A549 (cell line): ENCODE measurements around the gene RGS9BP. TPM values are rescaled to one million over a fixed set of nuclear protein-coding genes. Genes with fewer than 3 reads are reported as not detected.
A peak's percentile ranks its signal among the peaks of the same experiment; 100 is the strongest.

Experiments used
- ATAC-seq, 2 experiments: fragments of 200-7000 bp in 1 of 2; fragments of >200 bp in 1 of 2; cut with Nextera tagmentation in 1 of 2; cut with Tn5 transposase in 1 of 2; 3 replicates each; pipeline versions ENCODE4 v1.8.0 to v1.9.1; 2018 to 2020; ENCODE audit warnings: mild to moderate bottlenecking in 1 of 2, moderate library complexity in 1 of 2
- CTCF ChIA-PET: fragments of 300-600 bp; sonication (Branson Sonifier 250); formaldehyde crosslinking; extraction: SDS; loops from one replicate; lab custom pipeline; 2021; ENCODE audit warnings: antibody characterized with exemption, inconsistent platforms; lab: Yijun Ruan, JAX
- POLR2A ChIA-PET: fragments of 350-600 bp; formaldehyde crosslinking; extraction: SDS; loops from one replicate; lab custom pipeline; 2021; ENCODE audit warnings: antibody characterized with exemption, inconsistent platforms; lab: Yijun Ruan, JAX
- DNase-seq, 2 experiments: peaks; one replicate each; pipeline versions ENCODE4 v3.0.0 to v3.0.0-alpha.2; 2011 to 2016; ENCODE audit warnings: low read depth in 1 of 2, low spot score in 1 of 2
- FAIRE-seq: peaks from 2 replicates; lab custom pipeline; 2011; peaks lifted over from hg19 to GRCh38; lab: Jason Lieb, UNC
- H3K27ac ChIP-seq, 2 experiments: fragments of >200 bp; sonication (Bioruptor Twin); formaldehyde crosslinking; 3 replicates each; pipeline ENCODE4 v1.5.1; 2016 to 2017
- H3K4me1 ChIP-seq: fragments of >200 bp; sonication (Bioruptor Twin); formaldehyde crosslinking; 3 replicates; pipeline ENCODE4 v1.6.1; 2016
- H3K4me2 ChIP-seq: fragments of >200 bp; sonication (Bioruptor Twin); formaldehyde crosslinking; 3 replicates; pipeline ENCODE4 v1.6.1; 2016
- H3K4me3 ChIP-seq: fragments of >200 bp; sonication (Bioruptor Twin); formaldehyde crosslinking; 3 replicates; pipeline ENCODE4 v1.5.1; 2016
- H3K9me3 ChIP-seq: fragments of >200 bp; sonication (Bioruptor Twin); formaldehyde crosslinking; 3 replicates; pipeline ENCODE4 v1.6.1; 2016
- BHLHE40 ChIP-seq: IDR thresholded peaks from 2 replicates; pipeline ENCODE4 v1.6.1; 2012; ENCODE audit warnings: low read depth, low read length, inconsistent platforms
- CEBPB ChIP-seq, 2 experiments: fragments of >200 bp in 1 of 2; sonication (Bioruptor Twin) in 1 of 2; formaldehyde crosslinking in 1 of 2; IDR thresholded peaks; 2 replicates each; pipeline ENCODE4 v1.6.1; 2012 to 2016
- CHD2 ChIP-seq: fragments of 150-350 bp; IDR thresholded peaks from 2 replicates; pipeline ENCODE4 v1.6.1; 2014; ENCODE audit warnings: low read length; ENCODE audit not compliant: partially characterized antibody
- EHF ChIP-seq: fragments of 250-450 bp; sonication (Bioruptor Pico); IDR thresholded peaks from 2 replicates; pipeline ENCODE4 v1.5.0; 2020; ENCODE audit warnings: mild to moderate bottlenecking
- EP300 ChIP-seq, 2 experiments: fragments of >200 bp; sonication (Bioruptor Twin); formaldehyde crosslinking; IDR thresholded peaks; 2 replicates in 1 of 2; 3 replicates in 1 of 2; pipeline ENCODE4 v1.6.1; 2016 to 2017
- FOSB ChIP-seq: fragments of 250-450 bp; sonication (Bioruptor Pico); IDR thresholded peaks from 2 replicates; pipeline ENCODE4 v1.5.0; 2020; ENCODE audit warnings: mild to moderate bottlenecking, moderate library complexity
- FOSL2 ChIP-seq, 2 experiments: fragments of 450-650 bp in 1 of 2; fragments of >200 bp in 1 of 2; sonication (Bioruptor Twin) in 1 of 2; formaldehyde crosslinking; IDR thresholded peaks; 2 replicates each; pipeline versions ENCODE4 v1.5.0 to v1.6.1; 2016 to 2020; ENCODE audit warnings: mild to moderate bottlenecking in 1 of 2, moderate library complexity in 1 of 2
- FOXS1 ChIP-seq: fragments of 250-450 bp; sonication (Bioruptor Pico); IDR thresholded peaks from 2 replicates; pipeline ENCODE4 v1.5.0; 2020; ENCODE audit warnings: mild to moderate bottlenecking, moderate library complexity
- GATA3 ChIP-seq: IDR thresholded peaks from 2 replicates; pipeline ENCODE4 v1.6.1; 2012; ENCODE audit warnings: borderline replicate concordance
- HDAC2 ChIP-seq: fragments of 200-600 bp; sonication (generic); IDR thresholded peaks from 2 replicates; pipeline ENCODE4 v1.6.1; 2016
- HOXA7 ChIP-seq: fragments of 250-450 bp; sonication (Bioruptor Pico); IDR thresholded peaks from 2 replicates; pipeline ENCODE4 v1.5.0; 2020; ENCODE audit warnings: mild to moderate bottlenecking, moderate library complexity
- HOXB13 ChIP-seq: fragments of 250-450 bp; sonication (Bioruptor Pico); IDR thresholded peaks from 2 replicates; pipeline ENCODE4 v1.5.0; 2020; ENCODE audit warnings: low read depth, mild to moderate bottlenecking, moderate library complexity
- JUN ChIP-seq, 2 experiments: fragments of >200 bp; sonication (Bioruptor Twin); formaldehyde crosslinking; IDR thresholded peaks; 2 replicates in 1 of 2; 3 replicates in 1 of 2; pipeline ENCODE4 v1.6.1; 2016 to 2017
- MAZ ChIP-seq: fragments of 150-350 bp; IDR thresholded peaks from 2 replicates; pipeline ENCODE4 v1.6.1; 2014; ENCODE audit warnings: antibody characterized with exemption, low read depth, low read length, borderline replicate concordance
- MYC ChIP-seq: IDR thresholded peaks from 2 replicates; pipeline ENCODE4 v1.6.1; 2012; ENCODE audit warnings: mild to moderate bottlenecking, inconsistent platforms, low read length, improper control_type of control experiment, borderline replicate concordance
- NFE2L2 ChIP-seq: fragments of 150-350 bp; conservative IDR thresholded peaks from 2 replicates; pipeline ENCODE4 v1.6.1; 2014; ENCODE audit warnings: low read length
- NPAS2 ChIP-seq: fragments of 250-450 bp; sonication (Bioruptor Pico); IDR thresholded peaks from 2 replicates; pipeline ENCODE4 v1.8.0; 2022; ENCODE audit warnings: mild to moderate bottlenecking, moderate library complexity, borderline replicate concordance
- PHF8 ChIP-seq: fragments of 200-600 bp; sonication (generic); IDR thresholded peaks from 2 replicates; pipeline ENCODE4 v1.6.1; 2016; ENCODE audit warnings: low read depth, mild to moderate bottlenecking, antibody characterized with exemption, moderate library complexity, borderline replicate concordance
- POLR2A ChIP-seq: IDR thresholded peaks from 2 replicates; pipeline ENCODE4 v1.6.1; 2012; ENCODE audit warnings: mild to moderate bottlenecking, low read length
- RAD21 ChIP-seq, 2 experiments: fragments of >200 bp in 1 of 2; sonication (Bioruptor Twin) in 1 of 2; formaldehyde crosslinking in 1 of 2; IDR thresholded peaks in 1 of 2; conservative IDR thresholded peaks in 1 of 2; 2 replicates in 1 of 2; 3 replicates in 1 of 2; pipeline ENCODE4 v1.6.1; 2012 to 2018; ENCODE audit warnings: inconsistent platforms in 1 of 2
- RCOR1 ChIP-seq: fragments of 150-350 bp; IDR thresholded peaks from 2 replicates; pipeline ENCODE4 v1.6.1; 2014; ENCODE audit warnings: antibody characterized with exemption, low read length, low read depth
- RNF2 ChIP-seq: fragments of 200-600 bp; sonication (generic); IDR thresholded peaks from 2 replicates; pipeline ENCODE4 v1.6.1; 2016; ENCODE audit warnings: low read depth, mild to moderate bottlenecking, antibody characterized with exemption, moderate library complexity, borderline replicate concordance
- SREBF2 ChIP-seq: fragments of 450-650 bp; IDR thresholded peaks from 2 replicates; pipeline ENCODE4 v1.6.1; 2014; ENCODE audit warnings: mild to moderate bottlenecking, moderate library complexity
- TP53 ChIP-seq: fragments of 250-450 bp; sonication (Bioruptor Pico); IDR thresholded peaks from 2 replicates; pipeline ENCODE4 v1.5.0; 2021; ENCODE audit warnings: mild to moderate bottlenecking, moderate library complexity
- ZFP36 ChIP-seq: fragments of 450-650 bp; IDR thresholded peaks from 2 replicates; pipeline ENCODE4 v1.6.1; 2014; ENCODE audit warnings: borderline replicate concordance; ENCODE audit not compliant: partially characterized antibody
- ZNF302 ChIP-seq: fragments of 250-450 bp; sonication (Bioruptor Pico); IDR thresholded peaks from 2 replicates; pipeline ENCODE4 v1.9.0; 2021; ENCODE audit warnings: inconsistent platforms, mild to moderate bottlenecking, moderate library complexity
- ZSCAN20 ChIP-seq: fragments of 250-450 bp; sonication (Bioruptor Pico); IDR thresholded peaks from 2 replicates; pipeline ENCODE4 v1.8.0; 2022; ENCODE audit warnings: mild to moderate bottlenecking, moderate library complexity
- WGBS: methylation state at CpG from one replicate; pipeline ENCODE4 v1.1.6; 2017; ENCODE audit errors: missing lambda C conversion rate; 5-methylcytosine and 5-hydroxymethylcytosine counted together
- polyA plus RNA-seq, 4 experiments: library from polyadenylated mRNA; depleted of rRNA in 3 of 4; stranded (reverse); fragments of >200 nt; fragmentation: RNase III in 1 of 4; extraction: RNeasy Plus Mini Kit Qiagen cat#74134 plus additional on column Dnase treatment in 1 of 4; gene quantifications; 2 replicates in 3 of 4; 3 replicates in 1 of 4; pipeline ENCODE4 v1.2.3, GENCODE V29; 2011 to 2017
- TF ChIP-seq, protein P1 (sequence below): fragments of 450-650 bp; IDR thresholded peaks from 2 replicates; pipeline ENCODE4 v1.6.1; 2014; ENCODE audit warnings: antibody characterized with exemption
- TF ChIP-seq, protein P2 (sequence below): IDR thresholded peaks from 2 replicates; pipeline ENCODE4 v1.6.1; 2012
- TF ChIP-seq, protein P3 (sequence below): fragments of >200 bp; sonication (Bioruptor Twin); formaldehyde crosslinking; IDR thresholded peaks from 2 replicates; pipeline ENCODE4 v1.6.1; 2016
- TF ChIP-seq, protein P4 (sequence below): IDR thresholded peaks from 2 replicates; pipeline ENCODE4 v1.6.1; 2012
- TF ChIP-seq, protein P5 (sequence below): fragments of >200 bp; sonication (Bioruptor Twin); formaldehyde crosslinking; IDR thresholded peaks from 3 replicates; pipeline ENCODE4 v1.5.1; 2016
- TF ChIP-seq, protein P6 (sequence below): fragments of 200-600 bp; sonication (generic); IDR thresholded peaks from 2 replicates; pipeline ENCODE4 v1.6.1; 2016; ENCODE audit warnings: antibody characterized with exemption, mild to moderate bottlenecking, moderate library complexity

Gene RGS9BP
- polyA plus RNA-seq, 2 of the 4 experiments (the other 2 are of a cell fraction): 0.17 to 0.41 TPM

DNA sequence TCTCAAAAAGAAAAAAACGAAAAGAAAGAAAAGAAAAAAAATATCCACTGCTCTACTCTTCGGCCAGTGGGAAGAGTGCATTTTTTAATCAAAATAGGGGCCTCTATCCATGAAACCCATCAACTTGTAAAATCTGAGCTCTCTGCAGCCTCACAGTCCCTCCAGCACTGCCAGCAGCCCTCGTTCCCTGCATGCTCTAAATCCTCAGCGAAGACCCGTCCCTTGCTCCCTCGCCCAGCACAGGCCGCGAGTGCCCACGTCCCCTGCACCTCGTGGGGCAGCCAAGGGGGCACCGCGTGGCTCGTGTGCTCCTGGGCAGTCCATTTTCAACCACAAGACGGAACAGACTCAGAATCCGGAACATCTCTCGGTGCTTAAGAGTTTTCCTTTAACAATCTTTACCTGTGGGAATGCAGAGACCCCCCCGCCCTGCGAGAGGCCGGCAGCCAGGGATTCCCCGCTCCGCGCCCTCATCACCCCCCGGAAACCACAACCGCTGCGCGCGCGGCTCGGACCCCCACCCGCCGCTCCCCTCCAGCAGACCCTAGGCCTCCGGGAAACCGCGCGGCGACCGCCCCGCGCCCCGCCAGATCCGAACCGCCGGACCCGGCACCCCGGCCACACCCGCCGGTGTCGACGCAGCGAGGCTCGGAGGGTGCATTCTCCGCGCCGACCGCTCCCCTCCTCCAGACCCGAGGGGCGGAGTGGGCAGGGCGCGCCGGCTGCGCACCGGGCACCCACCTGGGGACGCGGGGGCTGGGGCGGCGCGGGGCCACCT is 1.3 kb upstream of the RGS9BP start:
- WGBS: 4% methylated on average over 38 of the region's 67 CpGs
- H3K4me1 ChIP-seq: peaks cover 24% of the 10 kb centered on the region
- H3K4me3 ChIP-seq: peak overlapping the region; percentile 84
- H3K27ac ChIP-seq: peak overlapping the region; percentile 82 to 88
- ATAC-seq (peak in 1 of 2 experiments; percentile 26; a peak in 2 of 6 replicates), FAIRE-seq (no peak), DNase-seq (no peak)
- peak overlapping the region; percentile 85 for H3K4me2 ChIP-seq
- ChIA-PET CTCF (interaction anchor here (0.7 to 1.4 kb wide), 9 partner anchors 14 to 510 kb away, joined by 3 to 5 read pairs (median 3); partner anchors contain the start of gene NUDT19), POLR2A (interaction anchor here (0.5 to 2.2 kb wide), 8 partner anchors 12 to 503 kb away, joined by 3 to 24 read pairs (median 4); partner anchors contain the start of genes DPY19L3, NUDT19, PDCD5 and RHPN2)
- no peaks in the 10 kb centered on the region; the same call in 2 of the 3 replicates for H3K9me3 ChIP-seq
- peak; percentile 10; the same call in 1 of the 2 replicates for TF ChIP-seq HOXB13 (CRISPR knock-in tag)
- TF ChIP-seq NPAS2: no peak
- TF ChIP-seq, protein P1, sequence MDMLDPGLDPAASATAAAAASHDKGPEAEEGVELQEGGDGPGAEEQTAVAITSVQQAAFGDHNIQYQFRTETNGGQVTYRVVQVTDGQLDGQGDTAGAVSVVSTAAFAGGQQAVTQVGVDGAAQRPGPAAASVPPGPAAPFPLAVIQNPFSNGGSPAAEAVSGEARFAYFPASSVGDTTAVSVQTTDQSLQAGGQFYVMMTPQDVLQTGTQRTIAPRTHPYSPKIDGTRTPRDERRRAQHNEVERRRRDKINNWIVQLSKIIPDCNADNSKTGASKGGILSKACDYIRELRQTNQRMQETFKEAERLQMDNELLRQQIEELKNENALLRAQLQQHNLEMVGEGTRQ: no peak
- TF ChIP-seq RCOR1: no peak
- TF ChIP-seq NFE2L2: no peak
- TF ChIP-seq ZNF302 (CRISPR knock-in tag): no peak
- TF ChIP-seq HDAC2: no peak
- TF ChIP-seq PHF8: 0 out of 2 replicates have a peak, but pooled peaks have one; percentile 60
- TF ChIP-seq EP300 (IDR thresholded peaks at IDR 0.05): no peak
- no peak for TF ChIP-seq HOXA7
- TF ChIP-seq BHLHE40: no peak
- 0 out of 2 replicates have a peak, but pooled peaks have one; percentile 52 for TF ChIP-seq TP53 (CRISPR knock-in tag)
- TF ChIP-seq MYC: 0 out of 2 replicates have a peak, but pooled peaks have one; percentile 9
- TF ChIP-seq MAZ: no peak
- TF ChIP-seq, protein P2, sequence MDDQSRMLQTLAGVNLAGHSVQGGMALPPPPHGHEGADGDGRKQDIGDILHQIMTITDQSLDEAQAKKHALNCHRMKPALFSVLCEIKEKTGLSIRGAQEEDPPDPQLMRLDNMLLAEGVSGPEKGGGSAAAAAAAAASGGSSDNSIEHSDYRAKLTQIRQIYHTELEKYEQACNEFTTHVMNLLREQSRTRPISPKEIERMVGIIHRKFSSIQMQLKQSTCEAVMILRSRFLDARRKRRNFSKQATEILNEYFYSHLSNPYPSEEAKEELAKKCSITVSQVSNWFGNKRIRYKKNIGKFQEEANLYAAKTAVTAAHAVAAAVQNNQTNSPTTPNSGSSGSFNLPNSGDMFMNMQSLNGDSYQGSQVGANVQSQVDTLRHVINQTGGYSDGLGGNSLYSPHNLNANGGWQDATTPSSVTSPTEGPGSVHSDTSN: no peak
- TF ChIP-seq RAD21 (conservative IDR thresholded peaks at IDR 0.05 in 1 of 2, IDR thresholded peaks at IDR 0.05 in 1 of 2): no peak
- TF ChIP-seq FOXS1 (CRISPR knock-in tag): no peak
- TF ChIP-seq ZSCAN20 (CRISPR knock-in tag): no peak
- TF ChIP-seq GATA3: no peak
- no peak for TF ChIP-seq CHD2
- no peak for TF ChIP-seq FOSB (CRISPR knock-in tag)
- TF ChIP-seq, protein P3, sequence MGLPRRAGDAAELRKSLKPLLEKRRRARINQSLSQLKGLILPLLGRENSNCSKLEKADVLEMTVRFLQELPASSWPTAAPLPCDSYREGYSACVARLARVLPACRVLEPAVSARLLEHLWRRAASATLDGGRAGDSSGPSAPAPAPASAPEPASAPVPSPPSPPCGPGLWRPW: no peak
- TF ChIP-seq POLR2A: no peak
- TF ChIP-seq, protein P4, sequence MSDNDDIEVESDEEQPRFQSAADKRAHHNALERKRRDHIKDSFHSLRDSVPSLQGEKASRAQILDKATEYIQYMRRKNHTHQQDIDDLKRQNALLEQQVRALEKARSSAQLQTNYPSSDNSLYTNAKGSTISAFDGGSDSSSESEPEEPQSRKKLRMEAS: peak; percentile 73
- TF ChIP-seq RNF2: peak; percentile 19; the same call in 1 of the 2 replicates
- no peak for TF ChIP-seq CEBPB (IDR thresholded peaks at IDR 0.05)
- no peak for TF ChIP-seq EHF (CRISPR knock-in tag)
- TF ChIP-seq ZFP36: no peak
- TF ChIP-seq, protein P5, sequence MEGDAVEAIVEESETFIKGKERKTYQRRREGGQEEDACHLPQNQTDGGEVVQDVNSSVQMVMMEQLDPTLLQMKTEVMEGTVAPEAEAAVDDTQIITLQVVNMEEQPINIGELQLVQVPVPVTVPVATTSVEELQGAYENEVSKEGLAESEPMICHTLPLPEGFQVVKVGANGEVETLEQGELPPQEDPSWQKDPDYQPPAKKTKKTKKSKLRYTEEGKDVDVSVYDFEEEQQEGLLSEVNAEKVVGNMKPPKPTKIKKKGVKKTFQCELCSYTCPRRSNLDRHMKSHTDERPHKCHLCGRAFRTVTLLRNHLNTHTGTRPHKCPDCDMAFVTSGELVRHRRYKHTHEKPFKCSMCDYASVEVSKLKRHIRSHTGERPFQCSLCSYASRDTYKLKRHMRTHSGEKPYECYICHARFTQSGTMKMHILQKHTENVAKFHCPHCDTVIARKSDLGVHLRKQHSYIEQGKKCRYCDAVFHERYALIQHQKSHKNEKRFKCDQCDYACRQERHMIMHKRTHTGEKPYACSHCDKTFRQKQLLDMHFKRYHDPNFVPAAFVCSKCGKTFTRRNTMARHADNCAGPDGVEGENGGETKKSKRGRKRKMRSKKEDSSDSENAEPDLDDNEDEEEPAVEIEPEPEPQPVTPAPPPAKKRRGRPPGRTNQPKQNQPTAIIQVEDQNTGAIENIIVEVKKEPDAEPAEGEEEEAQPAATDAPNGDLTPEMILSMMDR: no peak
- no peak for TF ChIP-seq FOSL2 (IDR thresholded peaks at IDR 0.05)
- TF ChIP-seq FOSL2 (CRISPR knock-in tag; IDR thresholded peaks at IDR 0.05): no peak
- TF ChIP-seq JUN (IDR thresholded peaks at IDR 0.05): no peak
- TF ChIP-seq SREBF2: no peak
- TF ChIP-seq, protein P6, sequence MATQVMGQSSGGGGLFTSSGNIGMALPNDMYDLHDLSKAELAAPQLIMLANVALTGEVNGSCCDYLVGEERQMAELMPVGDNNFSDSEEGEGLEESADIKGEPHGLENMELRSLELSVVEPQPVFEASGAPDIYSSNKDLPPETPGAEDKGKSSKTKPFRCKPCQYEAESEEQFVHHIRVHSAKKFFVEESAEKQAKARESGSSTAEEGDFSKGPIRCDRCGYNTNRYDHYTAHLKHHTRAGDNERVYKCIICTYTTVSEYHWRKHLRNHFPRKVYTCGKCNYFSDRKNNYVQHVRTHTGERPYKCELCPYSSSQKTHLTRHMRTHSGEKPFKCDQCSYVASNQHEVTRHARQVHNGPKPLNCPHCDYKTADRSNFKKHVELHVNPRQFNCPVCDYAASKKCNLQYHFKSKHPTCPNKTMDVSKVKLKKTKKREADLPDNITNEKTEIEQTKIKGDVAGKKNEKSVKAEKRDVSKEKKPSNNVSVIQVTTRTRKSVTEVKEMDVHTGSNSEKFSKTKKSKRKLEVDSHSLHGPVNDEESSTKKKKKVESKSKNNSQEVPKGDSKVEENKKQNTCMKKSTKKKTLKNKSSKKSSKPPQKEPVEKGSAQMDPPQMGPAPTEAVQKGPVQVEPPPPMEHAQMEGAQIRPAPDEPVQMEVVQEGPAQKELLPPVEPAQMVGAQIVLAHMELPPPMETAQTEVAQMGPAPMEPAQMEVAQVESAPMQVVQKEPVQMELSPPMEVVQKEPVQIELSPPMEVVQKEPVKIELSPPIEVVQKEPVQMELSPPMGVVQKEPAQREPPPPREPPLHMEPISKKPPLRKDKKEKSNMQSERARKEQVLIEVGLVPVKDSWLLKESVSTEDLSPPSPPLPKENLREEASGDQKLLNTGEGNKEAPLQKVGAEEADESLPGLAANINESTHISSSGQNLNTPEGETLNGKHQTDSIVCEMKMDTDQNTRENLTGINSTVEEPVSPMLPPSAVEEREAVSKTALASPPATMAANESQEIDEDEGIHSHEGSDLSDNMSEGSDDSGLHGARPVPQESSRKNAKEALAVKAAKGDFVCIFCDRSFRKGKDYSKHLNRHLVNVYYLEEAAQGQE: no peak
